NCI-H2081 treated with DMSO at 0.1 percent for 48 hours (cell line): Measurements from ENCODE around the gene TMEM185A.
"Not testable (repeated sequence)": the region's sequence is repeated elsewhere in the genome, so short reads cannot be mapped to it uniquely, and the experiment has no call there.

Experiments used
- DNase-seq: peaks from one replicate; lab custom pipeline; 2025; lab: John Stamatoyannopoulos, UW

Gene TMEM185A

GRCh38 chrX:149551245-149551938 is 80.2 kb downstream of the TMEM185A start:
- not testable (repeated sequence) for DNase-seq

- DNase-seq: not testable (repeated sequence)
Measured at GRCh38 chrX:149550454-149550853, 81.1 kb downstream of the TMEM185A start.

DNA sequence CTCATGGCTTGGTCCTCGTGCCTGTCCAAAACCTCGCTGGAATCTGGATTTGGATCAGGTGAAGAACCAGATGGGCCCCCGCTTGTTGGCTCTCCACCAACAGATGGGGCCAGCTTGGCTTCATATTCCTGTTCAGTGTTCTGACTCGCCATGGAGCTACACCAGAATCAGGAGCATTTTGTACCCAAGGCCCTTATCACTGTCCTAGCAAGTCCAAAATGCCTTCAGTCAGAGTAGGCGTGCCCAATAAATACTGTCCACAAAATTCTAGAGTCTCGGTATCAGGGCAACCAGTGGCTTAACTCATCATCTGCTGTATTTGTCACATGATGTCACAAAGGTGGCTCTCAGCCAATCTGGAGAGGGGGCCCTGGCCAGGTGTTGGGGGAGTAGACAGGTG is 81.9 kb downstream of the TMEM185A start, which contains the start of gene HSFX3:
TSS of gene HSFX3 (minus strand) at position 224 of the 400 bp plus-strand sequence. CDS start at position 152, 72 bp downstream.
- not testable (repeated sequence) for DNase-seq

DNA sequence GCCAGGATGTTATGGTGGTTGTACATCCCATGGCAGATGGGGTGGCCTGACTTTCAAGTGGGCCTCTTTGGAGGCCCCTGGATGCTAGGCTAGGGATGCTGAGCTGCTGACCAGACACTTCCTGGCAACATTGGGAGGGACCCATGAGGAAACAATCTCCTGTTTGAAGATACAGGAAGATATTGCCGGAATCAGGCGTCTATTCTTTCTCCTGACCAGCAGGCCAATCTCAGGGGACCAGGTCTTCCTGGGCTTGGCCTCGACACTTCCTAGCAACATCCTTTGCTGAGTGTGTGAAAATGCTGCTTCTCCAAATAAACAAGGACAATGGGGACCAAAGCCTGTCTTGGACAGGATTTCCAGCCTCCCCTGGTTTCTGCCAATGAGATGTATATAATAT is 83.8 kb downstream of the TMEM185A start:
- not testable (repeated sequence) for DNase-seq

GRCh38 chrX:149546962-149547361 is 84.6 kb downstream of the TMEM185A start:
- DNase-seq: not testable (repeated sequence)
